ENCODE data around the gene LBHD1. TPM values are rescaled to one million over a fixed set of nuclear protein-coding genes. Genes with fewer than 3 reads are reported as not detected.

The LBHD1 gene
- total RNA-seq, 1 experiment from 2014 or later = 8.7 TPM

GRCh38 chr11:62678770-62679696 lies 7.0 kb upstream of the LBHD1 start, which contains the start of gene UBXN1:
UBXN1 (minus strand) TSS chr11:62679073; CDS start chr11:62678923, 150 bp downstream.
- TSS peak; percentile 59 for BruUV-seq (replicated peaks)
- ChIA-PET POLR2A (interaction anchor here (0.7 to 7.1 kb wide), 23 partner anchors 10 to 177 kb away, joined by 3 to 132 read pairs (median 5); partner anchors contain the start of genes C11orf98, CSKMT, HNRNPUL2 and INTS5), CTCF (interaction anchor here (0.8 to 3.0 kb wide), 11 partner anchors 7 to 1532 kb away, joined by 3 to 72 read pairs (median 11); partner anchors contain the start of genes BSCL2, GNG3, HNRNPUL2 and LBHD1)
- peak within 1 kb of the TSS; percentile 94 for H3K27ac Mint-ChIP-seq (ENCODE audit: low read depth, unreplicated experiment)
- intact Hi-C loops (cut with micrococcal nuclease) = no loop called here
- peak; percentile 89 for DNase-seq (ENCODE audit: unreplicated experiment)
- peak within 1 kb of the TSS; percentile 72 for H3K4me3 Mint-ChIP-seq (ENCODE audit: unreplicated experiment)
- H3K9me3 Mint-ChIP-seq (ENCODE audit: unreplicated experiment) = no peaks in the 10 kb centered on the region
- H3K4me1 Mint-ChIP-seq (ENCODE audit: insufficient read depth, unreplicated experiment) = peaks cover 22% of the 10 kb centered on the region
- no peaks in the 10 kb centered on the region for H3K27me3 Mint-ChIP-seq (ENCODE audit: insufficient read depth, unreplicated experiment)
- TF ChIP-seq, protein P1, sequence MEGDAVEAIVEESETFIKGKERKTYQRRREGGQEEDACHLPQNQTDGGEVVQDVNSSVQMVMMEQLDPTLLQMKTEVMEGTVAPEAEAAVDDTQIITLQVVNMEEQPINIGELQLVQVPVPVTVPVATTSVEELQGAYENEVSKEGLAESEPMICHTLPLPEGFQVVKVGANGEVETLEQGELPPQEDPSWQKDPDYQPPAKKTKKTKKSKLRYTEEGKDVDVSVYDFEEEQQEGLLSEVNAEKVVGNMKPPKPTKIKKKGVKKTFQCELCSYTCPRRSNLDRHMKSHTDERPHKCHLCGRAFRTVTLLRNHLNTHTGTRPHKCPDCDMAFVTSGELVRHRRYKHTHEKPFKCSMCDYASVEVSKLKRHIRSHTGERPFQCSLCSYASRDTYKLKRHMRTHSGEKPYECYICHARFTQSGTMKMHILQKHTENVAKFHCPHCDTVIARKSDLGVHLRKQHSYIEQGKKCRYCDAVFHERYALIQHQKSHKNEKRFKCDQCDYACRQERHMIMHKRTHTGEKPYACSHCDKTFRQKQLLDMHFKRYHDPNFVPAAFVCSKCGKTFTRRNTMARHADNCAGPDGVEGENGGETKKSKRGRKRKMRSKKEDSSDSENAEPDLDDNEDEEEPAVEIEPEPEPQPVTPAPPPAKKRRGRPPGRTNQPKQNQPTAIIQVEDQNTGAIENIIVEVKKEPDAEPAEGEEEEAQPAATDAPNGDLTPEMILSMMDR (IDR thresholded peaks at IDR 0.05; ENCODE audit: unreplicated experiment) = no peak
- H3K36me3 Mint-ChIP-seq (ENCODE audit: insufficient read depth, unreplicated experiment) = peaks cover 41% of the 10 kb centered on the region

DNA sequence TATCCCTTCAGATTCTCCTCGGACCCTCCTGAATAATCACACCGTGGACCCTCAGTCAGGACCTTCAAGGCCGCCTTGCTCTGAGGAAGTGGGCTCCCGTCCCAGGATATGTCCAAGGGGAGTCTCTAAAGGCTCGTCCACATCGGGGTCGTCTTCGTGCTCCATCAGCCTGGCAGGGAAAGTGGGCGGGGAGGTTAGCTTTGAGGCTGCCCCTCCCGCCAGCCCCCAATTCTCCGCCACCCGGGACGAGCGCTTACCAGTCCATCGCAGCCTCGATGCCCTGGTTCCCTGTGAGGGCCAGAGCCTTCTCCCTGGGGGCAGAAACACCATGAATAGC lies 6.3 kb upstream of the LBHD1 start:
- Mint-ChIP-seq H3K4me1 (ENCODE audit: insufficient read depth, unreplicated experiment) (peaks cover 22% of the 10 kb centered on the region), H3K36me3 (ENCODE audit: insufficient read depth, unreplicated experiment) (peaks cover 44% of the 10 kb centered on the region), H3K9me3 (ENCODE audit: unreplicated experiment) (no peaks in the 10 kb centered on the region), H3K27me3 (ENCODE audit: insufficient read depth, unreplicated experiment) (no peaks in the 10 kb centered on the region), H3K4me3 (ENCODE audit: unreplicated experiment) (peak overlapping the region; percentile 72), H3K27ac (ENCODE audit: low read depth, unreplicated experiment) (peak overlapping the region; percentile 94)
- ChIA-PET CTCF (interaction anchor here (2.2 to 2.9 kb wide), 2 partner anchors 11 to 15 kb away, joined by 8 to 15 read pairs; no protein-coding TSS in a partner anchor), POLR2A (interaction anchor here (1.0 to 7.1 kb wide), 15 partner anchors 10 to 130 kb away, joined by 3 to 132 read pairs (median 5); partner anchors contain the start of genes C11orf98, CSKMT, HNRNPUL2 and LBHD1)
- no peak for DNase-seq (ENCODE audit: unreplicated experiment)
- TF ChIP-seq, protein P1 (IDR thresholded peaks at IDR 0.05; ENCODE audit: unreplicated experiment) = no peak
- intact Hi-C loops (cut with micrococcal nuclease) = no loop called here
- BruUV-seq (replicated peaks) = no TSS peak

- no peaks in the 10 kb centered on the region for H3K27me3 Mint-ChIP-seq (ENCODE audit: insufficient read depth, unreplicated experiment)
- ChIA-PET POLR2A (interaction anchor here (0.6 to 7.1 kb wide), 14 partner anchors 9 to 180 kb away, joined by 3 to 132 read pairs (median 4); partner anchors contain the start of genes B3GAT3, C11orf98, CSKMT and HNRNPUL2), CTCF (interaction anchor here (0.9 to 2.2 kb wide), 2 partner anchors 16 to 117 kb away, joined by 3 to 8 read pairs; no protein-coding TSS in a partner anchor)
- H3K4me1 Mint-ChIP-seq (ENCODE audit: insufficient read depth, unreplicated experiment) = peaks cover 22% of the 10 kb centered on the region
- peak overlapping the region; percentile 94 for H3K27ac Mint-ChIP-seq (ENCODE audit: low read depth, unreplicated experiment)
- intact Hi-C loops (cut with micrococcal nuclease) = no loop called here
- peak overlapping the region; percentile 72 for H3K4me3 Mint-ChIP-seq (ENCODE audit: unreplicated experiment)
- TF ChIP-seq, protein P1 (IDR thresholded peaks at IDR 0.05; ENCODE audit: unreplicated experiment) = no peak
- BruUV-seq (replicated peaks) = no TSS peak
- no peaks in the 10 kb centered on the region for H3K9me3 Mint-ChIP-seq (ENCODE audit: unreplicated experiment)
- no peak for DNase-seq (ENCODE audit: unreplicated experiment)
- H3K36me3 Mint-ChIP-seq (ENCODE audit: insufficient read depth, unreplicated experiment) = peaks cover 50% of the 10 kb centered on the region
Observed at GRCh38 chr11:62677714-62678113, 5.6 kb upstream of the LBHD1 start.

DNA sequence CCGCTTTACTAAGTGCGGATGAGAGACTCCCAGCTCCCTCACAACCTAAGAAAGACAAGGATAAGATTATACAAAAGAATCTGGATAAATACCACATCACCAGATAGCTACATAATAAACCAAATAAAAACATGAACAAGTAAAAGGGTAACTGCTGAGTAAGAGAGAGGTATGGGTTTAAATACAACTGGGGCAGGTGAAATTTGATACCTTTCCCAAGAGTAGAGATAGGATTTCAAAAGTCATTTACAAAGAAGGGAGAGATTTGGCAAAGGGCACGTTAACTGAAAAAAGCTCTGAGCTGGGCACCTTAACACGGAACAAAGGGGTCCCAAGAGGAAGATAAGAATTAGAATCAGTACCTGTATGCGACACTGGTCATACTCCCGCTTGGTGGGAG lies 5.1 kb upstream of the LBHD1 start:
- DNase-seq (ENCODE audit: unreplicated experiment) = no peak
- ChIA-PET CTCF (interaction anchor here (0.9 to 2.2 kb wide), 4 partner anchors 9 to 116 kb away, joined by 3 to 8 read pairs (median 4); no protein-coding TSS in a partner anchor), POLR2A (interaction anchor here (0.7 to 7.1 kb wide), 11 partner anchors 9 to 181 kb away, joined by 3 to 132 read pairs (median 5); partner anchors contain the start of genes B3GAT3, C11orf98, CSKMT and HNRNPUL2)
- H3K27me3 Mint-ChIP-seq (ENCODE audit: insufficient read depth, unreplicated experiment) = no peaks in the 10 kb centered on the region
- BruUV-seq (replicated peaks) = no TSS peak
- intact Hi-C loops (cut with micrococcal nuclease) = no loop called here
- peak overlapping the region; percentile 94 for H3K27ac Mint-ChIP-seq (ENCODE audit: low read depth, unreplicated experiment)
- H3K4me3 Mint-ChIP-seq (ENCODE audit: unreplicated experiment) = peak overlapping the region; percentile 72
- TF ChIP-seq, protein P1 (IDR thresholded peaks at IDR 0.05; ENCODE audit: unreplicated experiment) = no peak
- no peaks in the 10 kb centered on the region for H3K9me3 Mint-ChIP-seq (ENCODE audit: unreplicated experiment)
- peaks cover 22% of the 10 kb centered on the region for H3K4me1 Mint-ChIP-seq (ENCODE audit: insufficient read depth, unreplicated experiment)
- peaks cover 52% of the 10 kb centered on the region for H3K36me3 Mint-ChIP-seq (ENCODE audit: insufficient read depth, unreplicated experiment)
